Osteocyte (in vitro differentiated cells): ENCODE data around the gene TMC5. TPM values are rescaled to one million over a fixed set of nuclear protein-coding genes. Genes with fewer than 3 reads are reported as not detected.
"Not testable (repeated sequence)": the region's sequence is repeated elsewhere in the genome, so short reads cannot be mapped to it uniquely, and the experiment has no call there.

Experiments used
- DNase-seq: peaks from one replicate; pipeline ENCODE4 v3.0.0; 2021; ENCODE audit warnings: mixed read lengths; ENCODE audit not compliant: unreplicated experiment; ENCODE audit errors: extremely low spot score
- H3K27ac Mint-ChIP-seq: one replicate; pipeline ENCODE4 v1.8.0; 2021; ENCODE audit warnings: mild to moderate bottlenecking, mixed read lengths; ENCODE audit not compliant: unreplicated experiment
- H3K27me3 Mint-ChIP-seq: one replicate; pipeline ENCODE4 v1.8.0; 2021; ENCODE audit warnings: mixed read lengths; ENCODE audit not compliant: unreplicated experiment
- H3K36me3 Mint-ChIP-seq: one replicate; pipeline ENCODE4 v1.8.0; 2021; ENCODE audit warnings: mixed read lengths; ENCODE audit not compliant: unreplicated experiment
- H3K4me1 Mint-ChIP-seq: one replicate; pipeline ENCODE4 v1.8.0; 2021; ENCODE audit warnings: mixed read lengths; ENCODE audit not compliant: unreplicated experiment
- H3K4me3 Mint-ChIP-seq: one replicate; pipeline ENCODE4 v1.8.0; 2021; ENCODE audit warnings: mild to moderate bottlenecking, moderate library complexity, mixed read lengths; ENCODE audit not compliant: unreplicated experiment
- H3K9me3 Mint-ChIP-seq: one replicate; pipeline ENCODE4 v1.8.0; 2021; ENCODE audit warnings: mixed read lengths; ENCODE audit not compliant: unreplicated experiment
- total RNA-seq: library from RNA; stranded (reverse); gene quantifications from 2 replicates; pipeline ENCODE4 v1.2.1, GENCODE V29; 2021
- TF ChIP-seq, protein P1 (sequence below): fragments of 200-600 bp; sonication (generic); IDR thresholded peaks from 2 replicates; pipeline ENCODE4 v1.5.0; 2021; ENCODE audit warnings: antibody characterized with exemption, mild to moderate bottlenecking, moderate library complexity

The TMC5 gene
- total RNA-seq, 1 donor from 2014 or later, result not detected

DNA sequence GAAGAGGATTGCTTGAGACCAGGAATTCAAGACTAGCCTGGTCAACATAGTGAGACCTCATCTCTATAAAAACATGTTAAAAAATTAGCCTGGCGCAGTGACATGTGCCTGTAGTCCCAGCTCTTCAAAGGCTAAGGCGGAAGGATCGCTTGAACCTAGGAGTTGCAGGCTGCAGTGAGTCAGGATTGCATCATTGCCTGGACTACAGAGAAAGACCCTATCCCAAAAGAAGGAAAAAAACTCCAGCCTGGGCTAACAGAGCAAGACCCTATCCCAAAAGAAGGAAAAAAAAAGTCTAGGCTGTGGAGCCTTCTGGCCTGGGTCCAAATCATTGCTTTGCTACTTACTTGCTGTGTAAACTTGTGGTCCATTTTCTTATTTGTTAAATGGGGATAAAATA is 111.0 kb downstream of the TMC5 start:
- DNase-seq, result no peak
- H3K27ac Mint-ChIP-seq, result no peak overlapping the region
- H3K9me3 Mint-ChIP-seq, result no peaks in the 10 kb centered on the region
- H3K4me1 Mint-ChIP-seq, result peaks cover 14% of the 10 kb centered on the region
- TF ChIP-seq, protein P1, sequence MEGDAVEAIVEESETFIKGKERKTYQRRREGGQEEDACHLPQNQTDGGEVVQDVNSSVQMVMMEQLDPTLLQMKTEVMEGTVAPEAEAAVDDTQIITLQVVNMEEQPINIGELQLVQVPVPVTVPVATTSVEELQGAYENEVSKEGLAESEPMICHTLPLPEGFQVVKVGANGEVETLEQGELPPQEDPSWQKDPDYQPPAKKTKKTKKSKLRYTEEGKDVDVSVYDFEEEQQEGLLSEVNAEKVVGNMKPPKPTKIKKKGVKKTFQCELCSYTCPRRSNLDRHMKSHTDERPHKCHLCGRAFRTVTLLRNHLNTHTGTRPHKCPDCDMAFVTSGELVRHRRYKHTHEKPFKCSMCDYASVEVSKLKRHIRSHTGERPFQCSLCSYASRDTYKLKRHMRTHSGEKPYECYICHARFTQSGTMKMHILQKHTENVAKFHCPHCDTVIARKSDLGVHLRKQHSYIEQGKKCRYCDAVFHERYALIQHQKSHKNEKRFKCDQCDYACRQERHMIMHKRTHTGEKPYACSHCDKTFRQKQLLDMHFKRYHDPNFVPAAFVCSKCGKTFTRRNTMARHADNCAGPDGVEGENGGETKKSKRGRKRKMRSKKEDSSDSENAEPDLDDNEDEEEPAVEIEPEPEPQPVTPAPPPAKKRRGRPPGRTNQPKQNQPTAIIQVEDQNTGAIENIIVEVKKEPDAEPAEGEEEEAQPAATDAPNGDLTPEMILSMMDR, result no peak
- peaks cover 21% of the 10 kb centered on the region for H3K36me3 Mint-ChIP-seq
- H3K27me3 Mint-ChIP-seq, result no peaks in the 10 kb centered on the region
- no peak overlapping the region for H3K4me3 Mint-ChIP-seq

DNA sequence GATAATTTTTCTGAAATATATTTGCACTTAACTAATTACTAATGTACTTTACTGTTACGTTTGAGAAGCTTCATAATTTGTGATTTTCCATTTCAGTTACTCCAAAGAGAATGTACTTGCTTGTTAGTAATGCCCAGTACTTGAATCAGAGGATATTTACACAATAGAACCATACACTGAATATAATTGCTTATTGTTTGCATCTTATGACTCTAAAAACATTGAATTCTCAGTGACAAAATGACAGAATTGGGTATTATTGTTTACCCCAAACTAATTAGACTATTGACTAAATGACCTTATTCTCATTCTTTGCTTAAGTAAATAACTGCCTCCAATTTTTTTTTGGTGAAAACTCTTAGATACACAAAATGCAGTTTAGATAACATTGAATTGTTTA is 114.9 kb downstream of the TMC5 start:
- Mint-ChIP-seq H3K27me3 (no peaks in the 10 kb centered on the region), H3K4me3 (no peak overlapping the region), H3K27ac (no peak overlapping the region), H3K9me3 (no peaks in the 10 kb centered on the region), H3K36me3 (peaks cover 19% of the 10 kb centered on the region), H3K4me1 (no peaks in the 10 kb centered on the region)
- no peak for DNase-seq
- TF ChIP-seq, protein P1, result no peak

DNA sequence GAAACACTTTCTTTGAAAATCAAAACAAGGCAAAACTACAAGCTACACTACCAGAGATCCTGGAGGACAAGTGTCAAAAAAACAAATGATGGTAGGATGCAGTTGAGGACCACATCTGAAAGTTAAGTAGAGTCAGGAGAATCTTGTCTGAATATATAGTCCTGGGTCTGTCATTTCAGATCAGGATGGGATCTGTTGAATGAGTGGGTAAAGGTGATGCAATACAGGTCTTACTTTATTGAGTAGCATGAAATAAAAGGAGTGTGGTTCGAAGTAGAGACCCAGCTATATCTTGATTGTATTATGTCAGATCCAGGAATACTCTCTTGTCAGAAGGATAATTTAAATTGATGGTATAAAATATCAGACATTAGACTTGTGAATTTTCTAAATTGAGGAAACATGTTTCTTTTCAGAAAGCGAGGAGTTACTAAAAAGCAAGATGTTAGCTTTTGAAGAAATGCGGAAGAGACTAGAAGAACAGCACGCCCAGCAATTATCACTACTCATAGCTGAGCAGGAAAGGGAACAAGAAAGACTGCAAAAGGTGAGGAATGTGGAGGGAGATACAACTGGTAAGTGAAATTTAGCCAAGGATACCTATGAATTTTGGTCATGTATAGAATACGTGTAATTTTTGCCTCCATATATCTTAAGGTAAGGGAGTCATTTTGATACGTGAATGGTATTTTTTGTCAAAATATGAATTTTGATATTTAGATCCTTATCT is 122.7 kb downstream of the TMC5 start:
- no peaks in the 10 kb centered on the region for H3K9me3 Mint-ChIP-seq
- H3K4me1 Mint-ChIP-seq, result no peaks in the 10 kb centered on the region
- H3K4me3 Mint-ChIP-seq, result no peak overlapping the region
- no peaks in the 10 kb centered on the region for H3K27me3 Mint-ChIP-seq
- TF ChIP-seq, protein P1, result no peak
- no peak overlapping the region for H3K27ac Mint-ChIP-seq
- peaks cover 33% of the 10 kb centered on the region for H3K36me3 Mint-ChIP-seq
- DNase-seq, result no peak

DNA sequence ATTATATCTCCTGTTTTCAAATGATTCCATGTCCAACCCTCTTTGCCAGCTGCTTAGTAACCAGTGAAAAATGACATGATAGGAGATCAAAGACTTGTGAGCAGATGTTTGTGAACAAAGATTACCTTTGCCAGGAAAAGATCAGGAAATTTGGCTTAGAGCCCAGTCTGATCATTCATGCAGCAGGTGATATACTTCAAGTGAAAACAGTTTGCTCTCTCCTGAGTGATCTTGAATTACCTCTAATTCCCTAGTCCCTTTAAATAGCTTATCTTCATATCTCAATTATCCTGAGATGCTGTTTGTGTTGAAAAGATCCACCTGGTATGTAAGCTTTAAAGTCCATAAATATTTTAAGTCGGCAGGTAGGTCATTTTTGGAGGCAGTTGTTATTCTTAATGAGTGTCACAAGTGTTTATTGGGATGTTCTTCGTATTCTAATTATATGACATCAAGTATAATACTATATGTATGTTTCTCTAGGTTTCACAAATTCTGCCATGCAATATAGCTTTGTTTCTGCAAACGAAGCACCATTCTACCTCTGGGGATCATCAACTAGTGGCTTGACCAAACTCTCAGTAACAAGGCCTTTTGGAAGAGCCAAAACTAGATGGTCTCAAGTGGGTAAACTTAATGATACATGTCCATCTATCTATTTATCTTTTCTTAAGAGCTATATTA is 124.6 kb downstream of the TMC5 start:
- DNase-seq, result no peak
- H3K27ac Mint-ChIP-seq, result no peak overlapping the region
- no peak overlapping the region for H3K4me3 Mint-ChIP-seq
- H3K27me3 Mint-ChIP-seq, result no peaks in the 10 kb centered on the region
- no peaks in the 10 kb centered on the region for H3K4me1 Mint-ChIP-seq
- no peaks in the 10 kb centered on the region for H3K9me3 Mint-ChIP-seq
- TF ChIP-seq, protein P1, result no peak
- H3K36me3 Mint-ChIP-seq, result peaks cover 33% of the 10 kb centered on the region

DNA sequence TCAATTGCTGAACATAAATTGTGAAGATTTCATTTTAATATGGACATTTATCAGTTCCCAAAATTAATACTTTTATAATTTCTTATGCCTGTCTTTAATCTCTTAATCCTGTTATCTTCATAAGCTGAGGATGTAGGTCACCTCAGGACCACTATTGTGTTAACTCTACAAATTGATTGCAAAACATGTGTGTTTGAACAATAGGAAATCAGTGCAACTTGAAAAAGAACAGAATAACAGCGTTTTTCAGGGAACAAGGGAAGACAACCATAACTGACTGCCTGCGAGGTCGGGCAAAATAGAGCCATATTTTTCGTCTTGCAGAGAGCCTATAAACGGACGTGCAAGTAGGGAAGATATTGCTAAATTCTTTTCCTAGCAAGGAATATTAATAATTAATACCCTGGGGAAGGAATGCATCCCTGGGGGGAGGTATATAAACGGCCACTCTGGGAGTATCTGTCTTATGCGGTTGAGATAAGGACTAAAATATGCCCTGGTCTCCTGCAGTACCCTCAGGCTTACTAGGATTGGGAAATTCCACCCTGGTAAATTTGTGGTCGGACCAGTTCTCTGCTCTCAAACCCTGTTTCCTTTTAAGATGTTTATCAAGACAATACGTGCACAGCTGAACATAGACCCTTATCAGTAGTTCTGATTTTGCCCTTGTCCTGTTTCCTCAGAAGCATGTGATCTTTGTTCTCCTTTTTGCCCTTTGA is 125.8 kb downstream of the TMC5 start:
- not testable (repeated sequence) for H3K9me3 Mint-ChIP-seq, H3K27me3 Mint-ChIP-seq, H3K4me1 Mint-ChIP-seq, H3K27ac Mint-ChIP-seq, DNase-seq, H3K4me3 Mint-ChIP-seq
- H3K36me3 Mint-ChIP-seq, result peaks cover 39% of the 10 kb centered on the region
